ENCODE results near the gene SLC35C1.

DNA sequence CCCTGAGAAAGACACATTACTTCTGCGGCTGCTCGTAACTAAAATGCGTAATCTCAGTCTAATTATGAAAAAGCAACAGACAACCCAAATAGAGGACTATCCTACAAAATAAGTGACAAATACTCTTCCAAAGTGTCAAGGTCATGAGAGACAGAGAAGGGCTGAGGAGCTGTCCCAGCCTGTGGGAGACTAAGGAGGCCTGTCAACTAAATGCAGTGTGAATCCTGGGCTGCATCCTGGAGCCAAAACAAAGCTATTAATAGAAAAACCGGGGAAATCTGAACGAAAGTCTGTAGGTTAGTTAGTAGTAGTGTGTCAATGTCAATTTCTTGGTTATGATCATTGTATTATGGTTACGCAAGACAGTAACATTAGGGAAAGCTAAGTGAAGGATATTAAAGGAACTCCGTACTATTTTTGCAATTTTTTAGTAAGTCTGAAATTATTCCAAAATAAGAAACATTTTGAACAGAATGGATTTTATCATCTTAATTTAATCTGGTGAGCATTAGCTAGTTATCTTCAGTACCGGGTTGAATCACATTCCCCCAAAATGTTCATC, 39.8 kb upstream of the SLC35C1 start:
- TF ChIP-seq, protein P1, sequence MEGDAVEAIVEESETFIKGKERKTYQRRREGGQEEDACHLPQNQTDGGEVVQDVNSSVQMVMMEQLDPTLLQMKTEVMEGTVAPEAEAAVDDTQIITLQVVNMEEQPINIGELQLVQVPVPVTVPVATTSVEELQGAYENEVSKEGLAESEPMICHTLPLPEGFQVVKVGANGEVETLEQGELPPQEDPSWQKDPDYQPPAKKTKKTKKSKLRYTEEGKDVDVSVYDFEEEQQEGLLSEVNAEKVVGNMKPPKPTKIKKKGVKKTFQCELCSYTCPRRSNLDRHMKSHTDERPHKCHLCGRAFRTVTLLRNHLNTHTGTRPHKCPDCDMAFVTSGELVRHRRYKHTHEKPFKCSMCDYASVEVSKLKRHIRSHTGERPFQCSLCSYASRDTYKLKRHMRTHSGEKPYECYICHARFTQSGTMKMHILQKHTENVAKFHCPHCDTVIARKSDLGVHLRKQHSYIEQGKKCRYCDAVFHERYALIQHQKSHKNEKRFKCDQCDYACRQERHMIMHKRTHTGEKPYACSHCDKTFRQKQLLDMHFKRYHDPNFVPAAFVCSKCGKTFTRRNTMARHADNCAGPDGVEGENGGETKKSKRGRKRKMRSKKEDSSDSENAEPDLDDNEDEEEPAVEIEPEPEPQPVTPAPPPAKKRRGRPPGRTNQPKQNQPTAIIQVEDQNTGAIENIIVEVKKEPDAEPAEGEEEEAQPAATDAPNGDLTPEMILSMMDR (IDR thresholded peaks at IDR 0.05) = no peak
- TF ChIP-seq POLR2A (IDR thresholded peaks at IDR 0.05) = no peak
